GM10847 (cell line): ENCODE data around the gene NFYB.

Experiments
- POLR2A ChIP-seq: IDR thresholded peaks from 2 replicates; pipeline ENCODE4 v1.6.1; 2011; ENCODE audit not compliant: insufficient read length; ENCODE audit errors: extremely low read depth

NFYB gene

GRCh38 chr12:104167519-104168458 is 29.8 kb upstream of the NFYB start:
- TF ChIP-seq POLR2A, result no peak

- TF ChIP-seq POLR2A, result no peak
Measured at GRCh38 chr12:104166465-104166864, 28.5 kb upstream of the NFYB start.

- no peak for TF ChIP-seq POLR2A
Measured at GRCh38 chr12:104165801-104166200, 27.8 kb upstream of the NFYB start.

- TF ChIP-seq POLR2A, result no peak
Measured at GRCh38 chr12:104164634-104165033, 26.6 kb upstream of the NFYB start.

- TF ChIP-seq POLR2A, result no peak
Measured at GRCh38 chr12:104163631-104164030, 25.6 kb upstream of the NFYB start.

GRCh38 chr12:104155711-104156555 is 17.9 kb upstream of the NFYB start:
- TF ChIP-seq POLR2A, result no peak

- no peak for TF ChIP-seq POLR2A
Measured at GRCh38 chr12:104154806-104155205, 16.8 kb upstream of the NFYB start.

- no peak for TF ChIP-seq POLR2A
Measured at GRCh38 chr12:104154286-104154685, 16.3 kb upstream of the NFYB start.

- TF ChIP-seq POLR2A, result no peak
Measured at GRCh38 chr12:104152685-104153241, 14.8 kb upstream of the NFYB start.

- no peak for TF ChIP-seq POLR2A
Measured at GRCh38 chr12:104150416-104150815, 12.4 kb upstream of the NFYB start.

GRCh38 chr12:104147346-104147745 is 9.3 kb upstream of the NFYB start:
- no peak for TF ChIP-seq POLR2A

GRCh38 chr12:104143918-104144317 is 5.9 kb upstream of the NFYB start:
- TF ChIP-seq POLR2A, result no peak

- no peak for TF ChIP-seq POLR2A
Measured at GRCh38 chr12:104143002-104143401, 5.0 kb upstream of the NFYB start.

- no peak for TF ChIP-seq POLR2A
Measured at GRCh38 chr12:104142543-104142942, 4.5 kb upstream of the NFYB start.

- no peak for TF ChIP-seq POLR2A
Measured at GRCh38 chr12:104138797-104139152, 765 bp upstream of the NFYB start.
